Measurements from ENCODE around the gene ZFHX3.

- no peak for TF ChIP-seq POLR2A (IDR thresholded peaks at IDR 0.05; ENCODE audit: low read depth, low read length)
- TF ChIP-seq CTCF (IDR thresholded peaks at IDR 0.05; ENCODE audit: extremely low read depth in 1 of 2, insufficient read depth in 1 of 2, low read depth in 1 of 2, low read length in 2 of 2), result no peak
- TF ChIP-seq EZH2 (IDR thresholded peaks at IDR 0.05; ENCODE audit: borderline replicate concordance, low read depth, low read length, severe bottlenecking), result no peak
- TF ChIP-seq POLR2AphosphoS5 (IDR thresholded peaks at IDR 0.05; ENCODE audit: insufficient read depth, low read depth, low read length), result no peak
- no peak for TF ChIP-seq MYC (IDR thresholded peaks at IDR 0.05; ENCODE audit: low read depth, low read length)
- TF ChIP-seq MAX (IDR thresholded peaks at IDR 0.05; ENCODE audit: insufficient read depth, insufficient read length), result no peak
Observed at GRCh38 chr16:72921620-72922019, 126.3 kb downstream of the ZFHX3 start.

Measured in endothelial cell of umbilical vein (primary cell).